ENCODE data around the gene EZR.
A peak's percentile ranks its signal among the peaks of the same experiment; 100 is the strongest.

EZR gene

GRCh38 chr6:158737082-158737709 is 82.0 kb downstream of the EZR start:
- DNase-seq (ENCODE audit: low spot score in 2 of 2) (no peak), ATAC-seq (no peak)
- Mint-ChIP-seq H3K27ac (peak overlapping the region; percentile 65), H3K36me3 (peaks cover 100% of the 10 kb centered on the region), H3K4me3 (no peak overlapping the region), H3K4me1 (peaks cover 31% of the 10 kb centered on the region), H3K9me3 (peaks cover 10% of the 10 kb centered on the region)

- Mint-ChIP-seq H3K27ac (peak overlapping the region; percentile 85), H3K9me3 (peaks cover 10% of the 10 kb centered on the region), H3K4me3 (no peak overlapping the region), H3K36me3 (peaks cover 100% of the 10 kb centered on the region), H3K4me1 (peaks cover 36% of the 10 kb centered on the region)
- ATAC-seq: peak; percentile 21
- DNase-seq (ENCODE audit: low spot score in 2 of 2): no peak
Measured at GRCh38 chr6:158735009-158735408, 84.2 kb downstream of the EZR start.

- Mint-ChIP-seq H3K4me3 (no peak overlapping the region), H3K4me1 (peaks cover 19% of the 10 kb centered on the region), H3K36me3 (peaks cover 100% of the 10 kb centered on the region), H3K9me3 (no peaks in the 10 kb centered on the region), H3K27ac (no peak overlapping the region)
- DNase-seq (ENCODE audit: low spot score in 2 of 2) (no peak), ATAC-seq (no peak)
Measured at GRCh38 chr6:158730541-158730907, 88.6 kb downstream of the EZR start.

GRCh38 chr6:158729906-158730540 is 89.1 kb downstream of the EZR start:
- Mint-ChIP-seq H3K36me3 (peaks cover 100% of the 10 kb centered on the region), H3K9me3 (no peaks in the 10 kb centered on the region), H3K4me1 (peaks cover 14% of the 10 kb centered on the region), H3K27ac (no peak overlapping the region), H3K4me3 (no peak overlapping the region)
- no peak for ATAC-seq
- DNase-seq (ENCODE audit: low spot score in 2 of 2): no peak

- no peak for DNase-seq (ENCODE audit: low spot score in 2 of 2)
- no peak for ATAC-seq
- H3K4me1 Mint-ChIP-seq: peaks cover 19% of the 10 kb centered on the region
- H3K9me3 Mint-ChIP-seq: no peaks in the 10 kb centered on the region
- H3K36me3 Mint-ChIP-seq: peaks cover 100% of the 10 kb centered on the region
- no peak overlapping the region for H3K4me3 Mint-ChIP-seq
- H3K27ac Mint-ChIP-seq: no peak overlapping the region
Measured at GRCh38 chr6:158725704-158726103, 93.5 kb downstream of the EZR start.

GRCh38 chr6:158722176-158722729 is 96.9 kb downstream of the EZR start:
- H3K27ac Mint-ChIP-seq: no peak overlapping the region
- ATAC-seq (no peak), DNase-seq (ENCODE audit: low spot score in 2 of 2) (no peak)
- H3K9me3 Mint-ChIP-seq: no peaks in the 10 kb centered on the region
- no peak overlapping the region for H3K4me3 Mint-ChIP-seq
- peaks cover 49% of the 10 kb centered on the region for H3K4me1 Mint-ChIP-seq
- H3K36me3 Mint-ChIP-seq: peaks cover 100% of the 10 kb centered on the region

- H3K4me1 Mint-ChIP-seq: peaks cover 71% of the 10 kb centered on the region
- no peak for DNase-seq (ENCODE audit: low spot score in 2 of 2)
- peak overlapping the region; percentile 10 for H3K27ac Mint-ChIP-seq
- peak overlapping the region; percentile 58 for H3K4me3 Mint-ChIP-seq
- no peak for ATAC-seq
- H3K36me3 Mint-ChIP-seq: peaks cover 100% of the 10 kb centered on the region
- no peaks in the 10 kb centered on the region for H3K9me3 Mint-ChIP-seq
Measured at GRCh38 chr6:158718461-158719046, 100.6 kb downstream of the EZR start.

- Mint-ChIP-seq H3K36me3 (peaks cover 100% of the 10 kb centered on the region), H3K4me1 (peaks cover 76% of the 10 kb centered on the region), H3K4me3 (peak overlapping the region; percentile 36), H3K27ac (peak overlapping the region; percentile 84), H3K9me3 (no peaks in the 10 kb centered on the region)
- no peak for DNase-seq (ENCODE audit: low spot score in 2 of 2)
- peak; percentile 33 for ATAC-seq
Measured at GRCh38 chr6:158717341-158718330, 101.5 kb downstream of the EZR start.

All from stimulated activated effector memory CD8-positive, alpha-beta T cell treated with anti-CD3 and anti-CD28 coated beads, Interleukin-12 subunit alpha, Interleukin-12 subunit beta, amount 100 ng/mL, for 72 hours (primary cell).